HG03442 (cell line): ENCODE data around the gene BDP1.
"Not testable (repeated sequence)": the region's sequence is repeated elsewhere in the genome, so short reads cannot be mapped to it uniquely, and the experiment has no call there.

Experiments used
- ATAC-seq: cut with Tn5 transposase; IDR thresholded peaks from one replicate; pipeline ENCODE4 v1.9.1; 2021; ENCODE audit warnings: mild to moderate bottlenecking, moderate library complexity; ENCODE audit not compliant: unreplicated experiment

BDP1 gene

GRCh38 chr5:71563161-71563560 lies 107.7 kb downstream of the BDP1 start:
- no peak for ATAC-seq

GRCh38 chr5:71564895-71565294 lies 109.4 kb downstream of the BDP1 start:
- ATAC-seq, result no peak

- ATAC-seq, result no peak
Observed at GRCh38 chr5:71569748-71570509, 114.5 kb downstream of the BDP1 start.

GRCh38 chr5:71571811-71572210 lies 116.4 kb downstream of the BDP1 start:
- ATAC-seq, result not testable (repeated sequence)

GRCh38 chr5:71573591-71573990 lies 118.1 kb downstream of the BDP1 start:
- no peak for ATAC-seq

GRCh38 chr5:71575588-71575987 lies 120.1 kb downstream of the BDP1 start:
- not testable (repeated sequence) for ATAC-seq

- no peak for ATAC-seq
Observed at GRCh38 chr5:71576241-71576640, 120.8 kb downstream of the BDP1 start.

- ATAC-seq, result not testable (repeated sequence)
Observed at GRCh38 chr5:71577839-71578238, 122.4 kb downstream of the BDP1 start.

- ATAC-seq, result no peak
Observed at GRCh38 chr5:71582945-71583584, 127.6 kb downstream of the BDP1 start.

GRCh38 chr5:71586052-71586940 lies 130.8 kb downstream of the BDP1 start:
- no peak for ATAC-seq

- ATAC-seq, result peak; percentile 97
Observed at GRCh38 chr5:71586941-71587765, 131.7 kb downstream of the BDP1 start, which contains the start of gene MCCC2. TSS of gene MCCC2 (plus strand) at chr5:71587340. CDS start at chr5:71587426, 86 bp downstream.

GRCh38 chr5:71587766-71588532 lies 132.5 kb downstream of the BDP1 start:
- peak; percentile 7 for ATAC-seq

GRCh38 chr5:71588533-71588885 lies 133.1 kb downstream of the BDP1 start:
- ATAC-seq, result no peak

GRCh38 chr5:71589903-71590302 lies 134.5 kb downstream of the BDP1 start:
- ATAC-seq, result no peak

- no peak for ATAC-seq
Observed at GRCh38 chr5:71591100-71591499, 135.6 kb downstream of the BDP1 start.

GRCh38 chr5:71596169-71596568 lies 140.7 kb downstream of the BDP1 start:
- ATAC-seq, result no peak

GRCh38 chr5:71597001-71597400 lies 141.6 kb downstream of the BDP1 start:
- ATAC-seq, result no peak

GRCh38 chr5:71600783-71601182 lies 145.3 kb downstream of the BDP1 start:
- no peak for ATAC-seq

GRCh38 chr5:71601222-71602026 lies 146.0 kb downstream of the BDP1 start:
- peak; percentile 87 for ATAC-seq
